ENCODE results near the gene AATK.

GRCh38 chr17:81128774-81129173 is 37.2 kb downstream of the AATK start:
- TF ChIP-seq ARNTL (CRISPR knock-in tag; IDR thresholded peaks at IDR 0.05; ENCODE audit: borderline replicate concordance, low read depth) (no peak), ZNF565 (CRISPR knock-in tag; conservative IDR thresholded peaks at IDR 0.05; ENCODE audit: low read depth) (no peak), PATZ1 (CRISPR knock-in tag; IDR thresholded peaks at IDR 0.05; ENCODE audit: borderline replicate concordance) (no peak), ZFP3 (CRISPR knock-in tag; IDR thresholded peaks at IDR 0.05) (no peak), BACH2 (CRISPR knock-in tag; IDR thresholded peaks at IDR 0.05; ENCODE audit: borderline replicate concordance) (no peak), PPARA (CRISPR knock-in tag; IDR thresholded peaks at IDR 0.05; ENCODE audit: borderline replicate concordance) (no peak), ZNF8 (CRISPR knock-in tag; IDR thresholded peaks at IDR 0.05) (no peak), CREB5 (CRISPR knock-in tag; IDR thresholded peaks at IDR 0.05; ENCODE audit: low read depth) (no peak)

Data from SK-N-SH treated with all-trans-retinoic acid at 6 μM for 48 hours (cell line).